SK-N-SH (cell line): ENCODE results near the gene EXOC4. TPM values are rescaled to one million over a fixed set of nuclear protein-coding genes. Genes with fewer than 3 reads are reported as not detected.
A peak's percentile ranks its signal among the peaks of the same experiment; 100 is the strongest.

Experiments used
- CTCF ChIA-PET: fragments of 300-600, 350-600 bp; formaldehyde crosslinking; extraction: SDS; loops from one replicate; lab custom pipeline; 2021; lab: Yijun Ruan, JAX
- POLR2A ChIA-PET: fragments of 350-600 bp; sonication (Branson Sonifier 250); formaldehyde crosslinking; extraction: SDS; loops from one replicate; lab custom pipeline; 2020; ENCODE audit warnings: antibody characterized with exemption, inconsistent platforms; lab: Yijun Ruan, JAX
- DNase-seq: peaks from one replicate; pipeline ENCODE4 v3.0.0; 2012
- H2AFZ ChIP-seq: fragments of 200-600 bp; sonication (generic); 2 replicates; pipeline ENCODE4 v1.8.1; 2016; ENCODE audit warnings: antibody characterized with exemption, mild to moderate bottlenecking, low read depth
- H3F3A ChIP-seq: fragments of 200-600 bp; sonication (generic); replicated peaks from 2 replicates; pipeline ENCODE3; 2016; ENCODE audit warnings: antibody characterized with exemption, mild to moderate bottlenecking; ENCODE audit not compliant: insufficient read depth
- H3K27ac ChIP-seq, 2 experiments: fragments of 200-500 bp in 1 of 2; fragments of 200-600 bp in 1 of 2; sonication (Bioruptor generic) in 1 of 2; sonication (generic), shearing (Covaris generic) in 1 of 2; 2 replicates each; pipeline versions ENCODE4 v1.5.1 to v1.6.1; 2014 to 2016; ENCODE audit warnings: low read depth in 2 of 2, inconsistent platforms in 1 of 2, low read length in 1 of 2, mild to moderate bottlenecking in 1 of 2, mixed read lengths in 1 of 2
- H3K27me3 ChIP-seq: fragments of 200-600 bp; sonication (generic), shearing (Covaris generic); 2 replicates; pipeline ENCODE4 v1.6.1; 2016; ENCODE audit warnings: mixed run types; ENCODE audit not compliant: insufficient read depth
- H3K36me3 ChIP-seq, 2 experiments: fragments of 200-500 bp in 1 of 2; fragments of 200-600 bp in 1 of 2; sonication (Bioruptor generic) in 1 of 2; sonication (generic) in 1 of 2; replicated peaks in 1 of 2; 2 replicates each; pipeline versions ENCODE3 to v1.5.1; 2014 to 2016; ENCODE audit warnings: low read length in 1 of 2, mild to moderate bottlenecking in 1 of 2; ENCODE audit not compliant: insufficient read depth in 2 of 2, control insufficient read depth in 1 of 2
- H3K4me1 ChIP-seq, 2 experiments: fragments of 200-500 bp in 1 of 2; fragments of 200-600 bp in 1 of 2; sonication (Bioruptor generic) in 1 of 2; sonication (generic), shearing (Covaris generic) in 1 of 2; 2 replicates each; pipeline versions ENCODE4 v1.5.1 to v1.6.1; 2014 to 2016; ENCODE audit warnings: low read depth in 1 of 2, low read length in 1 of 2, mixed run types in 1 of 2; ENCODE audit not compliant: insufficient read depth in 2 of 2, control insufficient read depth in 1 of 2
- H3K4me2 ChIP-seq: fragments of 200-600 bp; sonication (generic), shearing (Covaris generic); 2 replicates; pipeline ENCODE4 v1.6.1; 2017; ENCODE audit warnings: mixed run types
- H3K4me3 ChIP-seq, 2 experiments: fragments of 200-500 bp in 1 of 2; fragments of 200-600 bp in 1 of 2; sonication (Bioruptor generic) in 1 of 2; sonication (generic), shearing (Covaris generic) in 1 of 2; 2 replicates each; pipeline versions ENCODE4 v1.5.1 to v1.8.1; 2014 to 2016; ENCODE audit warnings: low read depth in 2 of 2, inconsistent platforms in 1 of 2, low read length in 1 of 2, mild to moderate bottlenecking in 1 of 2, mixed read lengths in 1 of 2, moderate library complexity in 1 of 2
- H3K79me2 ChIP-seq: fragments of 200-600 bp; sonication (generic); 2 replicates; pipeline ENCODE4 v1.8.1; 2017; ENCODE audit warnings: mild to moderate bottlenecking; ENCODE audit not compliant: insufficient read depth
- H3K9ac ChIP-seq: fragments of 200-600 bp; sonication (generic); 2 replicates; pipeline ENCODE4 v1.6.1; 2017; ENCODE audit warnings: mixed run types
- H3K9me2 ChIP-seq: fragments of 200-600 bp; sonication (generic); 2 replicates; pipeline ENCODE4 v1.6.1; 2017; ENCODE audit warnings: mixed run types
- H3K9me3 ChIP-seq: fragments of 200-600 bp; sonication (generic); 2 replicates; pipeline ENCODE4 v1.6.1; 2017; ENCODE audit warnings: mixed run types, mild to moderate bottlenecking, moderate library complexity
- H4K20me1 ChIP-seq: fragments of 200-600 bp; sonication (generic); 2 replicates; pipeline ENCODE4 v1.6.1; 2017; ENCODE audit warnings: mild to moderate bottlenecking, mixed run types; ENCODE audit not compliant: insufficient read depth
- CTCF ChIP-seq: fragments of 200-600 bp; sonication (generic); IDR thresholded peaks from 2 replicates; pipeline ENCODE4 v1.6.1; 2017; ENCODE audit warnings: antibody characterized with exemption, mild to moderate bottlenecking, moderate library complexity
- ELF1 ChIP-seq: IDR thresholded peaks from 2 replicates; pipeline ENCODE4 v1.4.0; 2012
- EP300 ChIP-seq, 2 experiments: IDR thresholded peaks; 2 replicates each; pipeline versions ENCODE4 v1.4.0 to v1.6.1; 2012; ENCODE audit warnings: borderline replicate concordance in 1 of 2, low read depth in 1 of 2, low read length in 1 of 2
- EZH2phosphoT487 ChIP-seq: fragments of 200-600 bp; sonication (generic); IDR thresholded peaks from 2 replicates; pipeline ENCODE4 v1.6.1; 2017; ENCODE audit warnings: low read depth, mixed run types, mild to moderate bottlenecking, antibody characterized with exemption, moderate library complexity, borderline replicate concordance
- FOXJ3 ChIP-seq: sonication (generic); formaldehyde crosslinking; IDR thresholded peaks from 2 replicates; pipeline ENCODE4 v1.5.1; 2020; ENCODE audit warnings: mild to moderate bottlenecking, missing genetic modification reagents
- GATA2 ChIP-seq: sonication (generic); formaldehyde crosslinking; IDR thresholded peaks from 2 replicates; pipeline ENCODE4 v1.5.0; 2020; ENCODE audit warnings: mild to moderate bottlenecking, missing genetic modification reagents
- IRF3 ChIP-seq: fragments of 150-350 bp; IDR thresholded peaks from 2 replicates; pipeline ENCODE4 v1.6.1; 2016; ENCODE audit warnings: mild to moderate bottlenecking, low read depth, low read length
- MAX ChIP-seq: IDR thresholded peaks from 2 replicates; pipeline ENCODE4 v1.4.0; 2012; ENCODE audit warnings: low read depth
- MXI1 ChIP-seq: IDR thresholded peaks from 2 replicates; pipeline ENCODE4 v1.6.1; 2012; ENCODE audit warnings: mild to moderate bottlenecking, low read depth, low read length, improper control_type of control experiment
- NFIC ChIP-seq: IDR thresholded peaks from 2 replicates; pipeline ENCODE4 v1.4.0; 2012; ENCODE audit warnings: borderline replicate concordance
- PBX3 ChIP-seq: IDR thresholded peaks from 2 replicates; pipeline ENCODE4; 2012
- POLR2AphosphoS5 ChIP-seq: IDR thresholded peaks from 2 replicates; pipeline ENCODE4 v1.6.1; 2012; ENCODE audit warnings: low read depth, low read length
- RAD21 ChIP-seq: IDR thresholded peaks from 2 replicates; pipeline ENCODE4 v1.6.1; 2012; ENCODE audit warnings: mild to moderate bottlenecking, low read length
- RFX5 ChIP-seq: IDR thresholded peaks from 2 replicates; pipeline ENCODE4 v1.6.1; 2012; ENCODE audit warnings: mild to moderate bottlenecking, improper control_type of control experiment, low read length
- RXRA ChIP-seq: IDR thresholded peaks from 2 replicates; pipeline ENCODE4 v1.4.0; 2012; ENCODE audit warnings: low read depth, mild to moderate bottlenecking, borderline replicate concordance
- SIN3A ChIP-seq: IDR thresholded peaks from 2 replicates; pipeline ENCODE4 v1.6.1; 2012; ENCODE audit warnings: low read depth, mild to moderate bottlenecking, low read length, moderate library complexity, borderline replicate concordance
- SMC3 ChIP-seq: IDR thresholded peaks from 2 replicates; pipeline ENCODE4 v1.6.1; 2012; ENCODE audit warnings: low read depth, low read length, improper control_type of control experiment
- TCF12 ChIP-seq: IDR thresholded peaks from 2 replicates; pipeline ENCODE4 v1.4.0; 2012
- TEAD4 ChIP-seq: IDR thresholded peaks from 2 replicates; pipeline ENCODE4 v1.4.0; 2012; ENCODE audit warnings: mild to moderate bottlenecking, borderline replicate concordance; ENCODE audit not compliant: insufficient read depth
- USF2 ChIP-seq: fragments of 150-350 bp; IDR thresholded peaks from 2 replicates; pipeline ENCODE4 v1.6.1; 2017; ENCODE audit warnings: antibody characterized with exemption, low read length, low read depth, borderline replicate concordance
- ZBTB33 ChIP-seq: IDR thresholded peaks from 2 replicates; pipeline ENCODE4 v1.4.0; 2012; ENCODE audit warnings: low read depth, borderline replicate concordance
- WGBS: methylation state at CpG from one replicate; pipeline ENCODE4 v1.1.6; 2017; ENCODE audit warnings: low lambda C conversion rate; 5-methylcytosine and 5-hydroxymethylcytosine counted together
- polyA plus RNA-seq, 3 experiments: library from polyadenylated mRNA; depleted of rRNA; stranded (reverse); fragments of >200 nt; gene quantifications; 2 replicates each; pipeline ENCODE4 v1.2.3, GENCODE V29; 2012

Gene EXOC4
- polyA plus RNA-seq, 1 of the 3 experiments (the other 2 are of a cell fraction) = 37.3 TPM

- no peak for TF ChIP-seq TEAD4
- no peak for TF ChIP-seq MXI1
- no peak for TF ChIP-seq MAX
- no peak for TF ChIP-seq FOXJ3
- no peak for TF ChIP-seq RFX5
- no peak for TF ChIP-seq ELF1
- TF ChIP-seq RXRA = no peak
- TF ChIP-seq PBX3 = peak; percentile 50
- TF ChIP-seq EZH2phosphoT487 = no peak
These were observed 366.6 kb downstream of the EXOC4 start (continued) for GRCh38 chr7:133619491-133619890.

- H3K4me2 ChIP-seq = no peak overlapping the region
- H3K9ac ChIP-seq = no peak overlapping the region
- TF ChIP-seq PBX3 (no peak), RFX5 (no peak), ZBTB33 (no peak), CTCF (no peak), ELF1 (no peak), GATA2 (CRISPR knock-in tag) (no peak), POLR2AphosphoS5 (no peak), RAD21 (no peak), SIN3A (no peak), IRF3 (no peak), RXRA (no peak), NFIC (no peak), TCF12 (no peak), USF2 (no peak), EP300 (IDR thresholded peaks at IDR 0.05; ENCODE audit: borderline replicate concordance in 1 of 2, low read depth in 1 of 2, low read length in 1 of 2) (no peak), SMC3 (no peak)
- no peak for DNase-seq
- H3F3A ChIP-seq = no peaks in the 10 kb centered on the region
- H3K79me2 ChIP-seq = no peaks in the 10 kb centered on the region
- no peaks in the 10 kb centered on the region for H3K9me2 ChIP-seq
- ChIA-PET POLR2A (no interaction called here), CTCF (interaction anchor here (1.0 kb wide), 1 partner anchor 117 kb away, joined by 4 read pairs; no protein-coding TSS in a partner anchor)
- peaks cover 0 to 14% of the 10 kb centered on the region in 2 experiments; a peak in 2 of 4 replicates for H3K4me1 ChIP-seq
- WGBS = 100% methylated on average over 1 of the region's 1 CpG
- H4K20me1 ChIP-seq = no peaks in the 10 kb centered on the region
- H3K9me3 ChIP-seq = no peaks in the 10 kb centered on the region
- H3K27ac ChIP-seq = no peak overlapping the region
- no peaks in the 10 kb centered on the region for H3K27me3 ChIP-seq
- H2AFZ ChIP-seq = no peak overlapping the region
- H3K4me3 ChIP-seq = no peak overlapping the region
- H3K36me3 ChIP-seq = peaks cover 0 to 3% of the 10 kb centered on the region in 2 experiments
These were observed 370.8 kb downstream of the EXOC4 start for GRCh38 chr7:133623721-133624120.
